ENCODE measurements around the gene PDE8A.

The PDE8A gene

GRCh38 chr15:85154061-85154460 lies 172.4 kb downstream of the PDE8A start:
- Histone ChIP-seq H3K27me3 (ENCODE audit: control insufficient read depth in 2 of 2, insufficient read depth in 2 of 2, low read length in 2 of 2) (no peaks in the 10 kb centered on the region), H3K9me3 (ENCODE audit: control insufficient read depth in 2 of 2, low read length in 2 of 2) (no peaks in the 10 kb centered on the region), H3K27ac (ENCODE audit: low read depth in 2 of 2, low read length in 2 of 2) (no peak overlapping the region), H3K4me3 (ENCODE audit: low read length in 2 of 2) (no peak overlapping the region), H3K4me1 (ENCODE audit: control insufficient read depth in 2 of 2, insufficient read depth in 2 of 2, low read length in 2 of 2) (no peaks in the 10 kb centered on the region), H3K9ac (ENCODE audit: low read depth in 1 of 2, low read length in 2 of 2) (no peak overlapping the region), H3K36me3 (ENCODE audit: control insufficient read depth in 2 of 2, insufficient read depth in 2 of 2, low read length in 2 of 2) (no peaks in the 10 kb centered on the region)

- no peaks in the 10 kb centered on the region for H3K9me3 ChIP-seq (ENCODE audit: control insufficient read depth in 2 of 2, low read length in 2 of 2)
Observed at GRCh38 chr15:85155360-85155759, 173.7 kb downstream of the PDE8A start.

GRCh38 chr15:85155857-85156256 lies 174.2 kb downstream of the PDE8A start:
- H3K27ac ChIP-seq (ENCODE audit: low read depth in 2 of 2, low read length in 2 of 2), result no peak overlapping the region
- H3K4me1 ChIP-seq (ENCODE audit: control insufficient read depth in 2 of 2, insufficient read depth in 2 of 2, low read length in 2 of 2), result no peaks in the 10 kb centered on the region
- H3K27me3 ChIP-seq (ENCODE audit: control insufficient read depth in 2 of 2, insufficient read depth in 2 of 2, low read length in 2 of 2), result no peaks in the 10 kb centered on the region
- no peaks in the 10 kb centered on the region for H3K36me3 ChIP-seq (ENCODE audit: control insufficient read depth in 2 of 2, insufficient read depth in 2 of 2, low read length in 2 of 2)
- H3K4me3 ChIP-seq (ENCODE audit: low read length in 2 of 2), result no peak overlapping the region
- H3K9me3 ChIP-seq (ENCODE audit: control insufficient read depth in 2 of 2, low read length in 2 of 2), result no peaks in the 10 kb centered on the region
- no peak overlapping the region for H3K9ac ChIP-seq (ENCODE audit: low read depth in 1 of 2, low read length in 2 of 2)

More at GRCh38 chr15:85155360-85155759, 173.7 kb downstream of the PDE8A start:
- no peak overlapping the region for H3K27ac ChIP-seq (ENCODE audit: low read depth in 2 of 2, low read length in 2 of 2)
- no peak overlapping the region for H3K4me3 ChIP-seq (ENCODE audit: low read length in 2 of 2)
- no peaks in the 10 kb centered on the region for H3K4me1 ChIP-seq (ENCODE audit: control insufficient read depth in 2 of 2, insufficient read depth in 2 of 2, low read length in 2 of 2)
- no peak overlapping the region for H3K9ac ChIP-seq (ENCODE audit: low read depth in 1 of 2, low read length in 2 of 2)
- no peaks in the 10 kb centered on the region for H3K36me3 ChIP-seq (ENCODE audit: control insufficient read depth in 2 of 2, insufficient read depth in 2 of 2, low read length in 2 of 2)
- H3K27me3 ChIP-seq (ENCODE audit: control insufficient read depth in 2 of 2, insufficient read depth in 2 of 2, low read length in 2 of 2), result no peaks in the 10 kb centered on the region

GRCh38 chr15:85157344-85157743 lies 175.7 kb downstream of the PDE8A start:
- no peaks in the 10 kb centered on the region for H3K27me3 ChIP-seq (ENCODE audit: control insufficient read depth in 2 of 2, insufficient read depth in 2 of 2, low read length in 2 of 2)
- no peak overlapping the region for H3K27ac ChIP-seq (ENCODE audit: low read depth in 2 of 2, low read length in 2 of 2)
- H3K36me3 ChIP-seq (ENCODE audit: control insufficient read depth in 2 of 2, insufficient read depth in 2 of 2, low read length in 2 of 2), result no peaks in the 10 kb centered on the region
- H3K9me3 ChIP-seq (ENCODE audit: control insufficient read depth in 2 of 2, low read length in 2 of 2), result no peaks in the 10 kb centered on the region
- no peak overlapping the region for H3K4me3 ChIP-seq (ENCODE audit: low read length in 2 of 2)
- no peaks in the 10 kb centered on the region for H3K4me1 ChIP-seq (ENCODE audit: control insufficient read depth in 2 of 2, insufficient read depth in 2 of 2, low read length in 2 of 2)
- H3K9ac ChIP-seq (ENCODE audit: low read depth in 1 of 2, low read length in 2 of 2), result no peak overlapping the region

- Histone ChIP-seq H3K9me3 (ENCODE audit: control insufficient read depth in 2 of 2, low read length in 2 of 2) (no peaks in the 10 kb centered on the region), H3K36me3 (ENCODE audit: control insufficient read depth in 2 of 2, insufficient read depth in 2 of 2, low read length in 2 of 2) (no peaks in the 10 kb centered on the region), H3K4me1 (ENCODE audit: control insufficient read depth in 2 of 2, insufficient read depth in 2 of 2, low read length in 2 of 2) (no peaks in the 10 kb centered on the region), H3K27me3 (ENCODE audit: control insufficient read depth in 2 of 2, insufficient read depth in 2 of 2, low read length in 2 of 2) (no peaks in the 10 kb centered on the region), H3K9ac (ENCODE audit: low read depth in 1 of 2, low read length in 2 of 2) (no peak overlapping the region), H3K27ac (ENCODE audit: low read depth in 2 of 2, low read length in 2 of 2) (no peak overlapping the region), H3K4me3 (ENCODE audit: low read length in 2 of 2) (no peak overlapping the region)
Observed at GRCh38 chr15:85162237-85162636, 180.6 kb downstream of the PDE8A start.

GRCh38 chr15:85164841-85165466 lies 183.3 kb downstream of the PDE8A start:
- H3K9me3 ChIP-seq (ENCODE audit: control insufficient read depth in 2 of 2, low read length in 2 of 2), result no peaks in the 10 kb centered on the region
- H3K4me3 ChIP-seq (ENCODE audit: low read length in 2 of 2), result no peak overlapping the region
- H3K4me1 ChIP-seq (ENCODE audit: control insufficient read depth in 2 of 2, insufficient read depth in 2 of 2, low read length in 2 of 2), result no peaks in the 10 kb centered on the region
- H3K27me3 ChIP-seq (ENCODE audit: control insufficient read depth in 2 of 2, insufficient read depth in 2 of 2, low read length in 2 of 2), result no peaks in the 10 kb centered on the region
- H3K27ac ChIP-seq (ENCODE audit: low read depth in 2 of 2, low read length in 2 of 2), result no peak overlapping the region
- no peak overlapping the region for H3K9ac ChIP-seq (ENCODE audit: low read depth in 1 of 2, low read length in 2 of 2)
- no peaks in the 10 kb centered on the region for H3K36me3 ChIP-seq (ENCODE audit: control insufficient read depth in 2 of 2, insufficient read depth in 2 of 2, low read length in 2 of 2)

GRCh38 chr15:85167568-85167967 lies 185.9 kb downstream of the PDE8A start:
- Histone ChIP-seq H3K4me3 (ENCODE audit: low read length in 2 of 2) (no peak overlapping the region), H3K27me3 (ENCODE audit: control insufficient read depth in 2 of 2, insufficient read depth in 2 of 2, low read length in 2 of 2) (no peaks in the 10 kb centered on the region), H3K36me3 (ENCODE audit: control insufficient read depth in 2 of 2, insufficient read depth in 2 of 2, low read length in 2 of 2) (no peaks in the 10 kb centered on the region), H3K27ac (ENCODE audit: low read depth in 2 of 2, low read length in 2 of 2) (no peak overlapping the region), H3K9ac (ENCODE audit: low read depth in 1 of 2, low read length in 2 of 2) (no peak overlapping the region), H3K9me3 (ENCODE audit: control insufficient read depth in 2 of 2, low read length in 2 of 2) (peaks cover 4 to 7% of the 10 kb centered on the region in 2 donors), H3K4me1 (ENCODE audit: control insufficient read depth in 2 of 2, insufficient read depth in 2 of 2, low read length in 2 of 2) (no peaks in the 10 kb centered on the region)

GRCh38 chr15:85168642-85169173 lies 187.1 kb downstream of the PDE8A start:
- Histone ChIP-seq H3K36me3 (ENCODE audit: control insufficient read depth in 2 of 2, insufficient read depth in 2 of 2, low read length in 2 of 2) (no peaks in the 10 kb centered on the region), H3K27me3 (ENCODE audit: control insufficient read depth in 2 of 2, insufficient read depth in 2 of 2, low read length in 2 of 2) (no peaks in the 10 kb centered on the region), H3K4me3 (ENCODE audit: low read length in 2 of 2) (peak overlapping the region; percentile 4 to 60), H3K9me3 (ENCODE audit: control insufficient read depth in 2 of 2, low read length in 2 of 2) (peaks cover 4 to 7% of the 10 kb centered on the region in 2 donors), H3K9ac (ENCODE audit: low read depth in 1 of 2, low read length in 2 of 2) (no peak overlapping the region), H3K4me1 (ENCODE audit: control insufficient read depth in 2 of 2, insufficient read depth in 2 of 2, low read length in 2 of 2) (no peaks in the 10 kb centered on the region), H3K27ac (ENCODE audit: low read depth in 2 of 2, low read length in 2 of 2) (no peak overlapping the region)

- no peak overlapping the region for H3K27ac ChIP-seq (ENCODE audit: low read depth in 2 of 2, low read length in 2 of 2)
- no peak overlapping the region for H3K4me3 ChIP-seq (ENCODE audit: low read length in 2 of 2)
- no peaks in the 10 kb centered on the region for H3K27me3 ChIP-seq (ENCODE audit: control insufficient read depth in 2 of 2, insufficient read depth in 2 of 2, low read length in 2 of 2)
- H3K4me1 ChIP-seq (ENCODE audit: control insufficient read depth in 2 of 2, insufficient read depth in 2 of 2, low read length in 2 of 2), result no peaks in the 10 kb centered on the region
- no peaks in the 10 kb centered on the region for H3K36me3 ChIP-seq (ENCODE audit: control insufficient read depth in 2 of 2, insufficient read depth in 2 of 2, low read length in 2 of 2)
- no peak overlapping the region for H3K9ac ChIP-seq (ENCODE audit: low read depth in 1 of 2, low read length in 2 of 2)
- peaks cover 4 to 7% of the 10 kb centered on the region in 2 donors for H3K9me3 ChIP-seq (ENCODE audit: control insufficient read depth in 2 of 2, low read length in 2 of 2)
Observed at GRCh38 chr15:85171736-85172135, 190.1 kb downstream of the PDE8A start.

GRCh38 chr15:85172846-85173490 lies 191.3 kb downstream of the PDE8A start:
- H3K27me3 ChIP-seq (ENCODE audit: control insufficient read depth in 2 of 2, insufficient read depth in 2 of 2, low read length in 2 of 2), result no peaks in the 10 kb centered on the region
- H3K4me1 ChIP-seq (ENCODE audit: control insufficient read depth in 2 of 2, insufficient read depth in 2 of 2, low read length in 2 of 2), result no peaks in the 10 kb centered on the region
- H3K36me3 ChIP-seq (ENCODE audit: control insufficient read depth in 2 of 2, insufficient read depth in 2 of 2, low read length in 2 of 2), result no peaks in the 10 kb centered on the region
- H3K27ac ChIP-seq (ENCODE audit: low read depth in 2 of 2, low read length in 2 of 2), result no peak overlapping the region
- peaks cover 4 to 7% of the 10 kb centered on the region in 2 donors for H3K9me3 ChIP-seq (ENCODE audit: control insufficient read depth in 2 of 2, low read length in 2 of 2)
- no peak overlapping the region for H3K4me3 ChIP-seq (ENCODE audit: low read length in 2 of 2)
- H3K9ac ChIP-seq (ENCODE audit: low read depth in 1 of 2, low read length in 2 of 2), result no peak overlapping the region
